ENCODE results near the gene UBR4. TPM values are rescaled to one million over a fixed set of nuclear protein-coding genes. Genes with fewer than 3 reads are reported as not detected.

UBR4 gene
- total RNA-seq, 4 donors from 2014 or later = 193 to 292 (median 229) TPM

GRCh38 chr1:19067182-19067911 lies 142.7 kb downstream of the UBR4 start:
- DNase-seq = no peak
- Histone ChIP-seq H3K4me3 (no peak overlapping the region), H3K27ac (no peak overlapping the region), H3K4me1 (peaks cover 0 to 20% (median 0%) of the 10 kb centered on the region in 4 donors), H3K36me3 (no peaks in the 10 kb centered on the region), H3K9me3 (no peaks in the 10 kb centered on the region), H3K27me3 (no peaks in the 10 kb centered on the region)
- TF ChIP-seq POLR2A (IDR thresholded peaks at IDR 0.05) = no peak
- TF ChIP-seq CTCF (IDR thresholded peaks at IDR 0.05) = no peak

DNA sequence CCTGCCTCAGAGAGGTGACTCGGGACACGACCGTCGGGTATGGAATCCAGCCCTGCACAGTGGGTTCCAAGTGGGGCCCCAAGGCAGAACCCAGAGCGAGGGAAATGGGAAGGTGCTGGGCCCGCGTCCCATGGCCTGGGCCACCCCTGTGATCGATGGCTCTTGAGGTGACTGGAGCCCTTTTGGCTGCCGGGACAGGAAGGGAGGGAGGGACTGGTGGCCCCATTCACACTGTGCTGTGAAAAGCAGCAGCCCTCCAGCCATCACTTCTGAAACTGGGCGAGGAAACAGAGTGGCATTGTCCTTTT lies 143.2 kb downstream of the UBR4 start:
- Histone ChIP-seq H3K36me3 (no peaks in the 10 kb centered on the region), H3K27me3 (no peaks in the 10 kb centered on the region), H3K27ac (no peak overlapping the region), H3K9me3 (no peaks in the 10 kb centered on the region), H3K4me3 (no peak overlapping the region), H3K4me1 (peaks cover 0 to 15% (median 0%) of the 10 kb centered on the region in 4 donors)
- TF ChIP-seq POLR2A (IDR thresholded peaks at IDR 0.05) (no peak), CTCF (IDR thresholded peaks at IDR 0.05) (no peak)
- DNase-seq = no peak

- H3K27me3 ChIP-seq = no peaks in the 10 kb centered on the region
- TF ChIP-seq POLR2A (IDR thresholded peaks at IDR 0.05) (no peak), CTCF (IDR thresholded peaks at IDR 0.05) (no peak)
- no peaks in the 10 kb centered on the region for H3K9me3 ChIP-seq
- no peak for DNase-seq
- H3K36me3 ChIP-seq = no peaks in the 10 kb centered on the region
- H3K4me1 ChIP-seq = peaks cover 0 to 15% (median 0%) of the 10 kb centered on the region in 4 donors
- H3K4me3 ChIP-seq = no peak overlapping the region
- H3K27ac ChIP-seq = no peak overlapping the region
Measured at GRCh38 chr1:19066248-19066873, 143.7 kb downstream of the UBR4 start.

GRCh38 chr1:19065526-19066247 lies 144.4 kb downstream of the UBR4 start:
- DNase-seq = no peak
- Histone ChIP-seq H3K4me1 (peaks cover 0 to 15% (median 0%) of the 10 kb centered on the region in 4 donors), H3K27ac (no peak overlapping the region), H3K36me3 (no peaks in the 10 kb centered on the region), H3K4me3 (no peak overlapping the region), H3K27me3 (no peaks in the 10 kb centered on the region), H3K9me3 (no peaks in the 10 kb centered on the region)
- TF ChIP-seq POLR2A (IDR thresholded peaks at IDR 0.05) = no peak
- no peak for TF ChIP-seq CTCF (IDR thresholded peaks at IDR 0.05)

DNA sequence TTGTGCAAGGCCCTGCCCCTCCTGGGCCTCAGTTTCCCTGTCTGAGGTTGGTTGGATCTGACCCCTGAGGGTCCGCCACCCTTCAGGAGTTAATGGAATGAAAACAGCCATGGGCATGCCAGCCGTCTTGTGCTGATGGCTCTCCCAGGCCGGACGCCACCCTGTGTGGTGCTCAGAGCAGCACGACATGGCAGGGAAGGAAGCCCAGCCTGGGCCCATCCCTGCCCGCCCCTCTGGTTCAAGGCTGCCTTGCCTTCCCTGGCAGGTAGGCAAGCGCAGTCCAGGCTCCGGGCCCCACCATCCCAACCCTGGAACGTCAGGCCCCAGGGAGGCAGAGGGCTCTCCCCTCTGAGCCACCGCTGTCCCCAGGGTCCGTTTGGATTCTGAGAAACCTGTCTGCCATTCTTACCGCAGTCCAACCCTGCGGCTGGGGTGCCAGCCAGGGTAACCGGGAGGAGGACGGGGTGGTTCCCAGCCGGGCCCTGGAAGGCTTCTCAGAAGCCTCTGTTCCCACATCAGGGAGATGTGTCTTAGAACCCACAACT lies 145.1 kb downstream of the UBR4 start:
- Histone ChIP-seq H3K9me3 (no peaks in the 10 kb centered on the region), H3K36me3 (no peaks in the 10 kb centered on the region), H3K27me3 (no peaks in the 10 kb centered on the region), H3K27ac (no peak overlapping the region), H3K4me1 (peaks cover 0 to 15% (median 0%) of the 10 kb centered on the region in 4 donors), H3K4me3 (no peak overlapping the region)
- no peak for TF ChIP-seq POLR2A (IDR thresholded peaks at IDR 0.05)
- TF ChIP-seq CTCF (IDR thresholded peaks at IDR 0.05) = no peak
- no peak for DNase-seq

Data from Peyer's patch (tissue), 4 donors.